Stimulated activated CD4-positive, alpha-beta T cell treated with anti-CD3 and anti-CD28 coated beads, Interleukin-12 subunit alpha, Interleukin-12 subunit beta, amount 100 ng/mL, for 24 hours (primary cell): ENCODE results near the gene SESN2.

Experiments
- DNase-seq, 2 experiments: peaks; one replicate each; pipeline ENCODE4 v3.0.0-alpha.2; 2020; ENCODE audit warnings: low read depth in 2 of 2

The SESN2 gene

DNA sequence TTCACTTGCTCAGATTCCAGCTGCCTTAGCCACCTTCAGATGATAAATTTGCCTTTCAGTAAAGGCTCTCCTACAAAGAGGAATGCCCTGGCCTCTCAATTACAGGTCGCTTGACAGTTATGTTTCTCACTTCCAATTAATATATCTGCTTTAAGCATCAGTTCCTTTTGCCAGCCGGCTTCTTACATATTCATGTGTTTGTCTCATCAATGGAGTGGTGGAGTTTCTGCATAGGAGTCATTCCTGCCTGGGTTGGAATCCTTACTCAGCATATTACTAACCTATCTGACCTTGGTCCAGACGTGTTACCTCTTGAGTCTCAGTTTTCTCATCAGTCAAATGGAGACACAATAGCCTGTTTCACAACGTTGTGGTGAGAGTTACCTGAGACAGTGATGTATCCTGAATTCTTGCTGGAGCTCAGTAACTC, 9.4 kb upstream of the SESN2 start:
- no peak for DNase-seq

DNA sequence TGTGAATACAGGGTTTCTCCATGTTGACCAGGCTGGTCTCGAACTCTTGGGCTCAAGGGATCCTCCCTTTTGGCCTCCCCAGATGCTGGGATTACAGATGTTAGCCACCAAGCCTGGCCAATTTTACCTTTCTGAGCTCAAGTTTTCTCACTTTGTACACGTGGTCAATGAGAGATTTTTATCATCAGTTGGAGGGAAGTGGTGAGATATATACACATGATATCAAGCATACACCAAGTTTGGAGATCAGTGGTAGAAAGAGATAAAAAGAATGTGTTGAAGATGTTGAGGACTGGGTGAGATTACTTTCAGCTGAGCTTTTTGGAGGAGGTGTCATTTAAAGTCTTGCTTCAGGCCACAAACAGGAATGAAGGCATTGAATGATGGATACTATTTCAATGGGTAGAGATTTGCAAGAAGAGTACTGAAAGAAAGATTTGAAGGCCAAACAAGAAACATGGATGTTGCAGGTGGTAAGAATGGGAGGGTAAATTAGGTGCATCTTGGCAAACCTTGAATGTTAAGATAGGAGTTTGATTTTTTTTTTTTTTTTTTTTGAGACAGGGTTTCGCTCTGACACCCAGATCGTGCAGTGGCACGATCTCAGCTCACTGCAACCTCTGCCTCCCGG, 3.0 kb upstream of the SESN2 start:
- DNase-seq, result no peak

DNA sequence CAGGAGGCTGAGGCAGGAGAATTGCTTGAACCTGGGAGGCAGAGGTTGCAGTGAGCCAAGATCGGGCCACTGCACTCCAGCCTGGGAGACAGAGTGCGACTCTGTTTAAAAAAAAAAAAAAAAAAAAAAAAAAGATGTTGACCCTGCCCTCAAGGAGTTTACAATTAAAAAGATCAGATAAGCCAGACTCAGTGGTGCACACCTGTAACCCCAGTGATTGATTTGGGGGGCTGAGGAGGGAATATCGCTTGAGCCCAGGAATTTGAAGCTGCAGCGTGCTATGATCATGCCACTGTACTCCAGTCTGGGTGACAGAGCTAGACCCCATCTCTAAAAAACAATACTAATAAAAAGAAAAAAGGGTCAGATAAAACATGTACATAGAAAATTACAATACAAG, 1.6 kb upstream of the SESN2 start:
- DNase-seq, result no peak

DNA sequence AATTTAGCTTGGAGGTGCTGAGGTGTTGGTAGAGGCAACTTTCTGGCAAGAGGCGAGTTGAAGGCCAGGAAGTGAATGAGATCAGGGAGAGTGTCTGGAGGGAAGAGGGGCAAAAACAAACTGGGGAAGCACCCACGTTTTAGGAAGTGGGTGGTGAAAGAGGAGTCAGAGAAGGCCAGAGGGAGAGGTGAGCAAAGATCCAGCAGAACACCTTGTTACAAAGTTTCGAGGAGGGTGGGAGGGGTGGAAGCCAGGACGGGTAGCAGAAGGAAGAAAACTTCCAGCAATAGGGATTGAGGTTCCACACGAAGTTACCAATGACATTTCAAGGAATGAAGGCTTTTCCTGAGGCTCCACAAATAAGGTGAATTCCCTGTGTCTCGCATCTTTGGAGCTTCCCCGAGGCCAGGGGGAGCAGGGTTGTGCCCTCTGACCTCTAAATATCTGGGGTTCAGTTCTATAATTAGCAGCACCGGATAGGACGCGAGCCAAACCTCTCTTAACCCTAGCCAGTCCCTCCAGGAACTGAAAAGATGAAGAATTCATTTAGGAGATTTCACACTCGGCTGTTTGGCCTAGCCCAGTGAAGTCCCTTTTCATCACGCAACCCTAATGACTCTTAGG, 578 bp upstream of the SESN2 start:
- DNase-seq, result no peak

DNA sequence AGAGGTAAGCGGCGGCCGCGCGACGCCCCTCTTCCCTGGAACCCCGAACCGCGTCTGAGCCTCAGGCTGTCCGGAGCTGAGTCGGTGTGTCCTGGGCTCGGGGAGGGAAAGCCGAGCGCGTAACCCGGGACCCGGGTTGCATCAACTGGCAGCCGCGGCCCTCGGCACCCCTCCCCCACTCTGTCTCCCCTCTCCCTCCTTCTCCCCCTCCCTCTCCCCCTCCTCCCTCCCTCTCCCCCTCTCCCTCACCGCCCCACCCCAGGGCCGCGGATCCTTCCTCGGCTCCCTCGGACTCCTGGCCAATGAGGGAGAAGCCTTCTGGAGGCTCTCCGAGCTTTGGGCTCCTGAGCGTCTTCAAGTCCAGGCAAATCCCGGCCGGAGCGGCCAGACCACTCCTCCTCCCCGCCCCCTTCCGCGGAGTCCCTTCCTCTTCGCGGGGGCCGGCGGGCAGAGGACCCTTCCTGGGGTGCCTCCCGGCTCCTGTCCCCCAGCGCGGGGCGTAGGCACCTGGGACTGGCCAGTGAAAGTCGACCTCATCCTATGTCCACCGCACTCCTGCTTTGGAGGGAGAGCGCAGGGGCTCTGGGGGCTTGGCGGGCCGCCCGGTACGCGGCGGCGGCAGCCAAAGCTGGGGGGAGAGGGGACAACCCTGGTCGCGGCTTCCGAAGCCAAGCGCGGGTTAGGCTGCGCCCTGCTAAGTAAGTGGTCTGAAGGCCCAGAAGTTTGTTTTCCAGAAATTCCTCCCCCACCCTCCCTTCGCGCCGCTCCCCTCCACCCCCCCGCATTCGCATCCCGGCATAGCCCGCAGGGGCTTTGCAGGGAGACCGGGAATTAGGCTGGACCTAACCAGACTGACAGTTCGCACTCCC, 850 bp downstream of the SESN2 start:
- DNase-seq, result no peak

DNA sequence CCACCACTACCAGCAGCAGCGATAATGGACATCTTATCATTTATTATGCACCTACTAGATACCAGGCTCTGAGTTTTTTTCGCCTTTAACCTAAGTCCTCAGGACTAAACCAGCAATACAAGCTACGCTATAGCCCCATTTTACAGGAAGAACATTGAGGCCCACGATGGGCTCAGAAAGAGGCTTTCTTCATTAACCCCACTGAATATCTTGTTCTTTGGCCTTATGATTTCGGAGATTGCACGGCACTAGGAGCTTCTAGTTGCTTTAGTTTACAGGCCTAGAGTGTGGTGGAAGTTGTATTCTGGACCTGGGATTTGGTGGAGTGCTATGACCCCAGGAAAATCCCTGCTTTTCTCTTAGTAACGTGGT, 1.5 kb downstream of the SESN2 start:
- no peak for DNase-seq

DNA sequence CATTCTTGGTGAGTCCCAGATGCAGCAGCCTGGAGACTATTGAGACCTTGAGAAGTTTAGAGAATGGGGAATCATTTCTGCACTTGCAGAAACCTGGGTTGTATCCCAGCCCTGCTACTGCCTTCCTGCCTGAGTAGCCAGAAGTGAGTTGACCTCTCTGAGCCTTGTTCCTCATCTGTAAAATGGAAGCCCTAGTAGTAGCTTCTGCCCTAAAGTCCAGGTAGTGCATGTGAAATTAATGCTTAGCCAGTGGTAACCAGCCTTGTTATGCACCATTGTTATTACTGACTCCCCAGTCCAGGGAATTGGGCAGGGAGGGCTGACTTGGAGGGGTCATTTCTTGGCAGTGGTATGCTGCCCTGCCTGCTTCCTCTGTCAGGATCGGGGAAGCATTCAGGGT, 5.6 kb downstream of the SESN2 start:
- DNase-seq, result no peak

DNA sequence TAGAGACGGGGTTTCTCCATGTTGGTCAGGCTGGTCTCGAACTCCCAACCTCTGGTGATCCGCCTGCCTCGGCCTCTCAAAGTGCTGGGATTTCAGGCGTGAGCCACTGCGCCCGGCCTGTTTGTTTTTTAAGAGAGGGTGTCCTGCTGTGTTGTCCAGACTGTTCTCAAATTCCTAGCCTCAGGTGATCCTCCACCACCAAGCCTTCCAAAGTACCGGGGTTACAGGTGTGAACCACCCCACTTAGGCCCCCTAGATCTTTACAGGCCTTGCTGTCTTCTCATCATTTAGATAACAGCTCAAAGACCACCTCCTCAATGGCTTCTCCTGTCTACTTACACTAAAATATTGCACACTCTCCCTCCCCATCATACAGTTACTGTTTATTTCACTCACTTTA, 6.3 kb downstream of the SESN2 start:
- DNase-seq, result no peak

DNA sequence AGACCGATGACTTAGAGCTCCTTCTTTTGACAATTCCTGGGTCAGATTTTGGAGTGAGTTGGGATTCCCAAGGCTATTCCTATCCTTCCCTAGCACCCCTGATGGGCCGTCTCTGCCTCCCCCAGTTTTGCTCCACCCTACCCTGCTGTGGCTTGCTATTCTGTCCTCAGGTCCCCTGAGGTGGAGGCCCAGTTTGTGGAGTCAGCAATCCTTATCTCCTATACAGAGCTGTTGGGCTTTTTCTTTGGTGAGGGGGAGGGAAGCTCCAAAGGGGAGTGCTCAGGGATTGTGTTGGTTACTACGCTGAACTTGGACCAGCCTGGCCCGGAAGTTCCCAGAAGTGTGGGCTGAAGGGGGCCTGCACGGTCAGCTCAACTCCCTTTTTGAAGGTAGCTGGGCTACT, 7.6 kb downstream of the SESN2 start:
- DNase-seq, result no peak

DNA sequence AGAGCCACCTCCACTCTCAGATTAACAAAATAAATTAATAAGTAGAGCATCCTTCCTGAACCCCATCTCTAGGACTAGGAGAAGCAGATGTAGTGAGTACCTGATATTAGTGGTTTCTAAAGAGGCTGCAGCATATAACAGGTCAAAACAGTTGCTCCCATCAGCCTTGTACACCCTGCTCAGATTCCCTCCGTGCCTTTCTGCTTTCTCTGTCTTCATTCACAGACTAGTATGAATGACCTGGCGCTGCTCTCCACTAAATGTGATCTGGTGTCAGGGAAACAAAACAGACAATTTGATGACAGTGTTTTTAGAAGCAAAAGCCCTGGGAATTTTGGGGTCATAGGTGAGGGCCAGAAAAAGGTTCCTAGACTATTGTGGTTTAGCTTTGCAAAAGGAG, 8.3 kb downstream of the SESN2 start:
- DNase-seq, result no peak

DNA sequence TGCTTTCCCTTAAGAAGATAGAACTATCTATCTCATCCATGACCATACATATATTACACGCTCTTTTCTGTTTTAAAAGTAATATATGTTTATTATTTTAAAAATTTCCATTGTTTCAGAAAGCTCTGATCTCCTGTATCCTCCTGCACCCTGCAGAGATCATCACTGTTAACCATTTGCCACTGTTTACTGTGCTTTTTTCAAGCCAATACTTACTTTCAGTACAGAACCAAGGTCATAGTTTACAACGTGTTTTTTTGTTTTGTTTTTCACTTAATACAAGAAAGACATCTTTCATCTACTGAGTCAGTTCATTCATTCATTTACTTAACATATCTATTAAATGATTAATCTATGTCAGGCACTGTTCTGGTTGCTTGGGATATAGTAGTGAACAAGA, 10.2 kb downstream of the SESN2 start:
- DNase-seq, result no peak

DNA sequence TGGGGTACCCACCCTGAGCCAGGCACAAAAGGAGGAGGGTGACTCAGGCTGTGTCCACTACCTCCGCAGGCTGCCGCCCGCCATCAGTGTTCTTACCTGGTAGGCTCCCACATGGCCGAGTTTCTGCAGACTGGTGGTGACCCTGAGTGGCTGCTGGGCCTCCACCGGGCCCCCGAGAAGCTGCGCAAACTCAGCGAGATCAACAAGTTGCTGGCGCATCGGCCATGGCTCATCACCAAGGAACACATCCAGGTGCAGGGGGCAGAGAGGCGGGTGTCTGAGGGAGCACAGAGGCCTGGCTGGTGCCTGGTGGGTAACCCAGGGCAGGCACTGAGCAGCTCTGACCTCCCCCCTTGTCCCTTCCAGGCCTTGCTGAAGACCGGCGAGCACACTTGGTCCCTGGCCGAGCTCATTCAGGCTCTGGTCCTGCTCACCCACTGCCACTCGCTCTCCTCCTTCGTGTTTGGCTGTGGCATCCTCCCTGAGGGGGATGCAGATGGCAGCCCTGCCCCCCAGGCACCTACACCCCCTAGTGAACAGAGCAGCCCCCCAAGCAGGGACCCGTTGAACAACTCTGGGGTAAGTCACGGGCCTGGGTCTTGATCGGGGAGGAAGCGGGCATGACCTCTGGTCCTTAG, 13.0 kb downstream of the SESN2 start:
- DNase-seq, result no peak

DNA sequence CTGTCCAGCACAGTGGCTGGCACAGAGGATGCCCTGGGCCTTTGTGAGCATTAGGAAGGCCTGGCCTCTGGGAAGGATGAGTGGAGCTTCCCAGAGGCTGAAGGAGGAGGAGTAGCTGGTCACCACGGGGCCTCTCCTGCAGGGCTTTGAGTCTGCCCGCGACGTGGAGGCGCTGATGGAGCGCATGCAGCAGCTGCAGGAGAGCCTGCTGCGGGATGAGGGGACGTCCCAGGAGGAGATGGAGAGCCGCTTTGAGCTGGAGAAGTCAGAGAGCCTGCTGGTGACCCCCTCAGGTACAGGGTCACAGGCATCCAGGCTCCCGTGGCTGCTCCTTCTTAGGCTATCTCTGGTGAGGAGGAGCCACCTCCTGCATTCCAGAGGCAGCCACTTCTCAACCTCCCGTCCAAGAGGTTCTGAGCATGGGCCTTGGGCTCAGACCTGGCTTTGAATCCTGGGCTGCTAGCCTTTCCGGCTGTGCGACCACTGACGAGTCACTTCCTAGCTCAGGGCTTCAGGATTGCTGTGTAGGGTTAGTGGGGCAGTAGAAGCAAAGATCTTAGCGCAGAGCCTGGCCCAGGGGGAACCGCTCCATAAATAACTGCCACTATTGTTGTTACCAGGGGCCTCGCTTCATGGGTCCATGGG, 14.0 kb downstream of the SESN2 start:
- no peak for DNase-seq

DNA sequence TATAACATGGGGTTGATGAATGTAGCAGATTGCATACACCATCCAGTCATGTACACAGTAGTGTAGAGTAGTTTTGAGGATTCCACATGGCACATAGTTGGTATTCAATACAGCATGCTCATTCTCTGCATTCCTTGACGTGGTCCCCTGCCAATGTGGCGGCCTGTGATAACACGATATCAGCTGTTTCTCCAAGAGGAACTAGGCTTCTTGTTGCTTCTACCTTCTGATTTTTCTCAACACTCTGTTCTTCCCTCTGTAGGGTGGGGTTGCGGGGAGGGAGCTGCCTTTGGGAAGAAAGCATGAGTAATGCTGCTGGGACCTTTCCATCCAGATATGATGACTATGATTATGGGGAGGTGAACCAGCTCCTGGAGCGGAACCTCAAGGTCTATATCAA, 19.4 kb downstream of the SESN2 start:
- DNase-seq, result no peak

DNA sequence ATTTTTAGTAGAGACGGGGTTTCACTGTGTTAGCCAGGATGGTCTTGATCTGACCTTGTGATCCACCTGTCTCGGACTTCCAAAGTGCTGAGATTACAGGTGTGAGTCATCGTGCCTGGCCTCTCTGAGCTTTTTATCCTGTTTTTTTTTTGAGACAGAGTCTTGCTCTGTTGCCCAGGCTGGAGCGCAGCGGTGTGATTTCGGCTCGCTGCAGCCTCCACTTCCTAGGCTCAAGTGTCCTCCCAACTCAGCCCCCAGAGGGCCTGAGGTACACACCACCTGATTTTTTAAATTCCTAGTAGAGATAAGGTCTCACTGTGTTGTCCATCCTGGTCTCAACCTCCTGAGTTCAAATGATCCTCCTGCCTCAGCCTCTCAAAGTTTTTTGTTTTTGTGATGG, 20.4 kb downstream of the SESN2 start:
- DNase-seq, result no peak

DNA sequence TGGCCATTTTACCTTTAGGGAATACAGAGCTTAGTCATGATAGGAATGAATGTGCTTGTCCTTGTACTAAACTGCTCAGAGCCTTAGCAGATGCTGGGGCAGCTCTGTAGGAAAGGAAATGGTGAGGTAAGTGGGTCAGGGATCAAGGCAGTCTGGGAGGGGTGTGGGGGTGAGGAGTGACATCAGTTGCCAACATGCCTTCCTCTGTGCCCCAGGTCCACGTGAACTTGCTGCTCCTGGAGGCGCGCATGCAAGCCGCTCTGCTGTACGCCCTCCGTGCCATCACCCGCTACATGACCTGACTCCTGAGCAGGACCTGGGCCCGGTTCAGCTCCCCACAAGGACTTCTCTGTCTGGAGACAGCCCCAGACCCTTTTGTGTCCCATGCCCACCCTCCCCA, 21.2 kb downstream of the SESN2 start:
- DNase-seq, result no peak

DNA sequence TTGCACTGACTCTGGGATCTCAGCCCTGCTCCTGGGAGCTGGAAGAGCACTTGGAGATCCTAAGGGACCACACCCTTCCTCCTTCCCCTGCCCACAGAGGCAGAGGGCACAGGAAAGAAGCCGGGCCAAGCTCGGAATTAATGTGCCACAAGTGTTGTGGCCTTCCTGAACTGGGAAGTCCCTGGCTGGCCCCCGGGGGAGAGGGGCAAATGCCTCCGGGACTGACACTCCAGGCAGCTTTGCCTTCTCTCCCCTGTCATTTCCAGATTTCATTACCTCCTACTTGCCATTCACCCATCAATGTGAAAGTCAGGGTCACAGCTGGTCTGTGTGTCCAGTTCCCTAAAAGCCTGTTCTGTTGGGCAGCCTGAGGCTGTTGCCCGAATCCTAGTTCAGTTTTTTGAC, 21.7 kb downstream of the SESN2 start:
- no peak for DNase-seq

DNA sequence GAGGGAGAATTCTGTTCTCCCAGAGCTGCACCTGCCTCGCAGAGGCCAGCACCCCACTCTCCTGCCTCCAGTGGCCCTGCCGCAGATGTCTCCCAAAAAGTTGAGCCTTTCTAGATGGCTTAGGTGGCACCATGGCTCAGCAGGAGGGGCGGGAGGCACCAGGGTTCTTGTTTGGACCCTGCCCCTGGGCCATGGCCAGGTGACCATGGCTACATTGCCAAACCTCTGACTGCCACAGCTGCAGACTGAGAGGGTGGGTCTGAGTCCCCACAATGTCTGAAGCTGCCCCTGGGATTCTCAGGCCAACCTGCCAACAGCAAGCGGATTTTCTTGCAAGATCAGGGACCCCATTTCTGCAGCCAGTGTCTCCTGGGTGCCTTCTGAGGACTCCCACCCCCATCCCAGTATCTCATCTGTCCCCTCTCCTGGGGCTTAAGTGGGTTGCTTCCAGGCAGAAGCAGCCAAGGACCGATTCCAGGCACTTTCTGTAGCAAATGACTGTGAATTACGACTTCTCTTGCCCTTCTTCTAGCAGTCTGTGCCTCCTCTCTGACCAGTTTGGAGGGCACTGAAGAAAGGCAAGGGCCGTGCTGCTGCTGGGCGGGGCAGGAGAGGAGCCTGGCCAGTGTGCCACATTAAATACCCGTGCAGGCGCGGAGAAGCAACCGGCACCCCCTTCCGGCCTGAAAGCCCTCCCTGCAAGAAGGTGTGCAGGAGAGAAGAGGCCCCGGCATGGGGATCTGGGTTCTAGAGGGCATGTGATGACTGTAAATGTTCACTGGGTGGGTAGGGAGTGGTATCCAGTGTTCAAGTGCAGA, 22.5 kb downstream of the SESN2 start:
- DNase-seq, result no peak

DNA sequence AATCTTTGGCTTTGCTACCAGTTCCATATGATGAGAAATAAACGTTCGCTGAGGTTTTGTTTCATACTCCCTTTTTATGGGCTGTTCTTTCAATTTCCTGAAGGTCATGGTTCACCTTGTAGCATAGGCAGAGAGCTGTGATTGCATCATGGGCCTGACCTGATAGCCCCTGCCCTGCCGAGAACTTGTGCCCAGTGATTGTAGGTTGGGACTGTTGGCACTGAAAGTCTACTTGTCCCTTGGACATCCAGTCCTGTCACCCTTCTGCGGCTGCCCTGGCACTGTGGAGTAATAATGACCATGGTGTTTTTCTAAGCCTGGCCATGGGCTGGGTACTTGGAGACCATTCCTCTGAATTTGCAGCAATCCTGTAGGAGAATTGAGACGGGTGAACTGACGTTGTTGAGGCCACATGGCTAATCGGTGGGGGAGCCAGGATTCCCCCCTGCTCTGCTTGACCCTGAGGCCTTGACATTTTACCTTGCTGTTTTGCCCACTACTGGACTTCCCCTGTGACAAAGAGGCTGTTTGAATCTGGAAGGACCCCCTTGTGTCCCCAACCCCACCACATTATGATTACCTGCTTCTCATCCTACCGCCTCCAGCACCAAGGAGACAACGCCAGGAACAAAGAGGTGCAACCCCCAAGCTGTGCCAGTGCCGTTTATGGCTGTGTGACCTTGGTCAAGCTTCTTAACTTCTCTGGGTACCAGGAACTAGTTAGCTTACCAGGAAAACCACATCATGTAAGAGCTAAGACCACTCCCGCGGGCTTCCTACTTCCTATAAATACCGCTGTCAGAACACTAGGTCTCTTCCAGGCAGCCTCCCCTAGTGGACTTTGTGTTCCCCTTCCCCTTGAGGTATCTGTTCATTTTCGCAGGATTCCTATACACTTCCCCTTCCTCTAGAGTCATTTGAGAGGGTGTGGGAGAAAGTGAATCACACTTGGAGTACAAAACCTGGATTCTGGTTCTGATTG, 23.4 kb downstream of the SESN2 start:
- no peak for DNase-seq

DNA sequence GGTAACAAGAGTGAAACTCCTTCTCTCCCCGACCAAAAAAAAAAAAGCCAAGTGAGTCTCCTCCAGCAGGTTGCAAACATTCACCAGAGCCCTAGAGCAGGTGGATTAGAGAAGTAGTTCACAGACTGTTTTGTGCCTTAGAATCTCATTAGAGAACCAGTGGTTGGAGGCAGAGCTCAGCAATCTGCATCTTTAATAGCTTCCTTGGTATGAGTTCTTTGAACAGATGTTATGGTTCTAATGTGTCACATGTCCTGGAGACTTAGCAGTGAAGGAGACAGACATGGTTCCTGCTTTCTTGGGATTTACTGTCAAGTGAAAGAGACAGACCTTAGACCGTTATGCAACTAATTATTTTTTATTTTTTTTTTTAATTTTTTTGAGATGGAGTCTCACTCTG, 26.8 kb downstream of the SESN2 start:
- no peak for DNase-seq
